IMR-90 (cell line): ENCODE data around the gene PSMC3. TPM values are rescaled to one million over a fixed set of nuclear protein-coding genes. Genes with fewer than 3 reads are reported as not detected.
A peak's percentile ranks its signal among the peaks of the same experiment; 100 is the strongest.

Source experiments
- ATAC-seq: fragments of 200-7000 bp; cut with Tn5 transposase; 2 replicates; pipeline ENCODE4 v1.9.1; 2020; ENCODE audit warnings: low read depth, mild to moderate bottlenecking, moderate library complexity
- BruUV-seq: library from RNA; stranded (reverse); fragments of 400-500 nt; replicated peaks from 2 replicates; lab custom pipeline; 2021; lab: Mats Ljungman, UMichigan
- CTCF ChIA-PET: fragments of 300-600 bp; formaldehyde crosslinking; extraction: SDS; loops from one replicate; lab custom pipeline; 2021; ENCODE audit warnings: antibody characterized with exemption; lab: Yijun Ruan, JAX
- POLR2A ChIA-PET: fragments of 300-600 bp; sonication (Branson Sonifier 250); formaldehyde crosslinking; loops from one replicate; lab custom pipeline; 2022; ENCODE audit warnings: antibody characterized with exemption; ENCODE audit not compliant: unreplicated experiment; lab: Charles Lee
- DNase-seq: peaks from one replicate; pipeline ENCODE4 v3.0.0; 2013
- H2AFZ ChIP-seq: replicated peaks from 2 replicates; pipeline ENCODE3; 2013; ENCODE audit warnings: low read length, mild to moderate bottlenecking; ENCODE audit not compliant: poor library complexity
- H2AK5ac ChIP-seq: 2 replicates; pipeline ENCODE4 v1.6.1; 2013; ENCODE audit warnings: low read depth, low read length, inconsistent platforms
- H2AK9ac ChIP-seq: replicated peaks from 2 replicates; pipeline ENCODE3; 2013; ENCODE audit warnings: mild to moderate bottlenecking, low read depth, low read length, moderate library complexity; ENCODE audit not compliant: poor library complexity
- H2BK120ac ChIP-seq: 2 replicates; pipeline ENCODE4 v1.6.1; 2013; ENCODE audit warnings: low read depth, low read length, inconsistent platforms
- H2BK15ac ChIP-seq: 3 replicates; pipeline ENCODE4 v1.6.1; 2013; ENCODE audit warnings: low read depth, low read length, inconsistent platforms
- H2BK20ac ChIP-seq: 2 replicates; pipeline ENCODE4 v1.6.1; 2013; ENCODE audit warnings: low read depth, mild to moderate bottlenecking, inconsistent platforms, low read length, moderate library complexity
- H2BK5ac ChIP-seq: 2 replicates; pipeline ENCODE4 v1.6.1; 2013; ENCODE audit warnings: mild to moderate bottlenecking, low read depth, low read length, inconsistent platforms; ENCODE audit not compliant: poor library complexity, severe bottlenecking
- H3K14ac ChIP-seq: replicated peaks from 2 replicates; pipeline ENCODE4 v1.6.1; 2013; ENCODE audit warnings: low read depth, low read length, inconsistent platforms
- H3K18ac ChIP-seq: 2 replicates; pipeline ENCODE4 v1.6.1; 2013; ENCODE audit warnings: low read depth, low read length, control low read depth
- H3K23ac ChIP-seq: 2 replicates; pipeline ENCODE4 v1.6.1; 2013; ENCODE audit warnings: low read depth, low read length, inconsistent platforms
- H3K27ac ChIP-seq: 2 replicates; pipeline ENCODE4 v1.5.1; 2013; ENCODE audit warnings: mild to moderate bottlenecking, control low read depth, low read length; ENCODE audit not compliant: insufficient read depth
- H3K27me3 ChIP-seq: 2 replicates; pipeline ENCODE4 v1.6.1; 2013; ENCODE audit warnings: low read length; ENCODE audit not compliant: control insufficient read depth, insufficient read depth
- H3K36me3 ChIP-seq: 2 replicates; pipeline ENCODE4 v1.6.1; 2013; ENCODE audit warnings: low read length, mixed read lengths; ENCODE audit not compliant: control insufficient read depth, insufficient read depth
- H3K4ac ChIP-seq: 2 replicates; pipeline ENCODE4 v1.6.1; 2013; ENCODE audit warnings: low read depth, low read length, inconsistent platforms
- H3K4me1 ChIP-seq: 2 replicates; pipeline ENCODE4 v1.6.1; 2013; ENCODE audit warnings: low read length, mixed read lengths; ENCODE audit not compliant: control insufficient read depth, insufficient read depth
- H3K4me2 ChIP-seq: 2 replicates; pipeline ENCODE4 v1.6.1; 2013; ENCODE audit warnings: low read depth, mild to moderate bottlenecking, control low read depth, low read length, moderate library complexity
- H3K4me3 ChIP-seq: 2 replicates; pipeline ENCODE4 v1.5.1; 2013; ENCODE audit warnings: low read depth, mild to moderate bottlenecking, control low read depth, low read length, moderate library complexity; ENCODE audit not compliant: insufficient read depth
- H3K56ac ChIP-seq: 2 replicates; pipeline ENCODE4 v1.6.1; 2013; ENCODE audit warnings: low read length, inconsistent platforms; ENCODE audit not compliant: insufficient read depth; ENCODE audit errors: extremely low read depth
- H3K79me1 ChIP-seq, 2 experiments: 2 replicates each; pipeline ENCODE4 v1.6.1; 2013; ENCODE audit warnings: low read length in 2 of 2, inconsistent platforms in 1 of 2, low read depth in 1 of 2
- H3K9ac ChIP-seq: 2 replicates; pipeline ENCODE4 v1.6.1; 2013; ENCODE audit warnings: low read depth, low read length, control low read depth
- H3K9me1 ChIP-seq: 2 replicates; pipeline ENCODE4 v1.6.1; 2013; ENCODE audit warnings: low read length, inconsistent platforms; ENCODE audit not compliant: insufficient read depth
- H3K9me3 ChIP-seq: 2 replicates; pipeline ENCODE4 v1.6.1; 2013; ENCODE audit warnings: low read length; ENCODE audit not compliant: control insufficient read depth, insufficient read depth
- H4K20me1 ChIP-seq: 2 replicates; pipeline ENCODE4 v1.6.1; 2013; ENCODE audit warnings: low read length, inconsistent platforms; ENCODE audit not compliant: insufficient read depth
- H4K5ac ChIP-seq: 2 replicates; pipeline ENCODE4 v1.6.1; 2013; ENCODE audit warnings: mild to moderate bottlenecking, low read depth, low read length, control low read depth
- H4K8ac ChIP-seq, 2 experiments: 2 replicates each; pipeline ENCODE4 v1.6.1; 2013; ENCODE audit warnings: low read depth in 2 of 2, low read length in 2 of 2, control low read depth in 1 of 2, inconsistent platforms in 1 of 2
- H4K91ac ChIP-seq: 2 replicates; pipeline ENCODE4 v1.6.1; 2013; ENCODE audit warnings: low read depth, low read length, inconsistent platforms; ENCODE audit not compliant: insufficient read depth
- CTCF ChIP-seq: conservative IDR thresholded peaks from 2 replicates; pipeline ENCODE4 v1.5.1; 2012; ENCODE audit warnings: mild to moderate bottlenecking, low read depth, low read length, improper control_type of control experiment
- ELK1 ChIP-seq: fragments of 150-350 bp; IDR thresholded peaks from 2 replicates; pipeline ENCODE4 v1.6.1; 2016; ENCODE audit warnings: low read depth, mild to moderate bottlenecking, low read length, moderate library complexity, borderline replicate concordance
- MAFK ChIP-seq: IDR thresholded peaks from 2 replicates; pipeline ENCODE4 v1.6.1; 2012; ENCODE audit warnings: low read depth, low read length, improper control_type of control experiment
- MAZ ChIP-seq: IDR thresholded peaks from 2 replicates; pipeline ENCODE4 v1.6.1; 2012; ENCODE audit warnings: low read depth, mild to moderate bottlenecking, low read length, improper control_type of control experiment, moderate library complexity, borderline replicate concordance
- MXI1 ChIP-seq: IDR thresholded peaks from 2 replicates; pipeline ENCODE4 v1.6.1; 2012; ENCODE audit warnings: low read depth, mild to moderate bottlenecking, low read length, moderate library complexity, borderline replicate concordance
- NFE2L2 ChIP-seq: fragments of 150-350 bp; IDR thresholded peaks from 2 replicates; pipeline ENCODE4 v1.6.1; 2016; ENCODE audit warnings: low read depth, mild to moderate bottlenecking, low read length
- POLR2A ChIP-seq: IDR thresholded peaks from 2 replicates; pipeline ENCODE4 v1.6.1; 2012; ENCODE audit warnings: mild to moderate bottlenecking, low read depth, low read length
- RAD21 ChIP-seq: IDR thresholded peaks from 2 replicates; pipeline ENCODE4 v1.6.1; 2012; ENCODE audit warnings: low read length, improper control_type of control experiment
- RCOR1 ChIP-seq: IDR thresholded peaks from 2 replicates; pipeline ENCODE4 v1.6.1; 2012; ENCODE audit warnings: mild to moderate bottlenecking, low read length, improper control_type of control experiment; ENCODE audit not compliant: insufficient replicate concordance
- RFX5 ChIP-seq: IDR thresholded peaks from 2 replicates; pipeline ENCODE4 v1.8.0; 2012; ENCODE audit warnings: low read depth, mild to moderate bottlenecking, low read length, moderate library complexity
- SMC3 ChIP-seq: fragments of 150-350 bp; IDR thresholded peaks from 2 replicates; pipeline ENCODE4 v1.6.1; 2016; ENCODE audit warnings: low read depth, mild to moderate bottlenecking, antibody characterized with exemption, low read length, moderate library complexity
- USF2 ChIP-seq: fragments of 150-350 bp; IDR thresholded peaks from 2 replicates; pipeline ENCODE4 v1.6.1; 2017; ENCODE audit warnings: mild to moderate bottlenecking, antibody characterized with exemption, low read length, low read depth
- WGBS, 2 experiments: methylation state at CpG; one replicate each; pipeline versions ENCODE4 v1.1.5 to v1.1.7; 2013; ENCODE audit warnings: missing lambda C conversion rate in 2 of 2; ENCODE audit not compliant: insufficient read length in 1 of 2; ENCODE audit errors: extremely low coverage in 2 of 2; 5-methylcytosine and 5-hydroxymethylcytosine counted together
- dilution Hi-C: fragments of 300-500 bp; cut with HindIII; formaldehyde crosslinking; loops from one replicate; pipeline ENCODE4 v1.14.3; 2018; ENCODE audit warnings: low sequenced_read_pairs; ENCODE audit not compliant: unreplicated experiment
- in situ Hi-C: fragments of 300-500 bp; cut with MboI; formaldehyde crosslinking; loops from 3 replicates; pipeline ENCODE4 v1.14.3; 2019; ENCODE audit warnings: low sequenced_read_pairs, inconsistent platforms, mixed read lengths
- intact Hi-C: fragments of 100-400 bp; cut with micrococcal nuclease; formaldehyde crosslinking; loops from 2 replicates; pipeline ENCODE4 v1.10.0; 2022
- polyA plus RNA-seq, 3 experiments: library from polyadenylated mRNA; depleted of rRNA; stranded (reverse); fragments of >200 nt; gene quantifications; 2 replicates each; pipeline ENCODE4 v1.2.3, GENCODE V29; 2012; ENCODE audit warnings: low replicate concordance in 1 of 3
- total RNA-seq: library from RNA; depleted of rRNA; stranded (reverse); fragments of >200 nt; gene quantifications from 2 replicates; pipeline ENCODE4 v1.2.3, GENCODE V29; 2012

The PSMC3 gene
- total and polyA plus RNA-seq, 2 of the 4 experiments (the other 2 are of a cell fraction) = 238 to 253 TPM

GRCh38 chr11:47407746-47408590 lies 18.3 kb downstream of the PSMC3 start, which contains the start of gene SLC39A13:
TSS of gene SLC39A13 (plus strand) at chr11:47408590. CDS start at chr11:47410095, 1,505 bp downstream.
- Histone ChIP-seq H3K4me1 (peaks cover 22% of the 10 kb centered on the region), H4K20me1 (0 out of 2 replicates have a peak, but pooled peaks cover 24% of the 10 kb centered on the region), H3K36me3 (peaks cover 21% of the 10 kb centered on the region; the same call in 1 of the 2 replicates), H4K5ac (peak within 1 kb of the TSS; percentile 82), H3K4me3 (peak within 1 kb of the TSS; percentile 82), H3K4ac (peak within 1 kb of the TSS; percentile 99), H2BK15ac (peak within 1 kb of the TSS; percentile 59), H3K14ac (peak within 1 kb of the TSS; percentile 100), H3K79me1 (peaks cover 0 to 44% of the 10 kb centered on the region in 2 experiments; a peak in 2 of 4 replicates), H2BK20ac (peak within 1 kb of the TSS; percentile 62), H3K9ac (peak within 1 kb of the TSS; percentile 97), H3K9me3 (no peaks in the 10 kb centered on the region), H2BK5ac (peak within 1 kb of the TSS; percentile 94), H3K27ac (peak within 1 kb of the TSS; percentile 98), H3K27me3 (no peaks in the 10 kb centered on the region), H2BK120ac (peak within 1 kb of the TSS; percentile 89), H3K23ac (peak within 1 kb of the TSS; percentile 97), H2AK5ac (peak within 1 kb of the TSS; percentile 99), H4K8ac (peak within 1 kb of the TSS; percentile 95 to 97), H3K4me2 (peak within 1 kb of the TSS; percentile 86), H3K9me1 (peaks cover 8% of the 10 kb centered on the region; the same call in 1 of the 2 replicates), H2AFZ (peak within 1 kb of the TSS; percentile 93), H4K91ac (peak within 1 kb of the TSS; percentile 98), H3K18ac (peak within 1 kb of the TSS; percentile 88), H3K56ac (peak within 1 kb of the TSS; percentile 95), H2AK9ac (peak within 1 kb of the TSS; percentile 100)
- DNase-seq (peak; percentile 95), ATAC-seq (peak; percentile 85)
- ChIA-PET CTCF (interaction anchor here (1.0 kb wide), 1 partner anchor 34 kb away, joined by 3 read pairs; no protein-coding TSS in a partner anchor), POLR2A (no interaction called here)
- WGBS, 2 experiments = 0% methylated on average over 37 of the region's 70 CpGs; no CpG with 5 or more reads in 1 of the 2 experiments
- intact Hi-C loops (loop anchor here (1.0 to 5.0 kb wide), 4 partner anchors 34 to 209 kb away; partner anchors contain the start of gene NR1H3), dilution Hi-C loops (no loop called here), in situ Hi-C loops (no loop called here)
- BruUV-seq = no TSS peak
- peak; percentile 97 for TF ChIP-seq CTCF
- TF ChIP-seq SMC3 = peak; percentile 65
- TF ChIP-seq ELK1 = no peak
- peak; percentile 85 for TF ChIP-seq RAD21
- peak; percentile 72 for TF ChIP-seq RCOR1
- peak; percentile 76 for TF ChIP-seq POLR2A
- 0 out of 2 replicates have a peak, but pooled peaks have one; percentile 19 for TF ChIP-seq MAFK
- TF ChIP-seq MAZ = peak; percentile 89
- TF ChIP-seq RFX5 = no peak
- TF ChIP-seq MXI1 = peak; percentile 73
- TF ChIP-seq USF2 = no peak; the same call in 1 of the 2 replicates
- TF ChIP-seq NFE2L2 = 0 out of 2 replicates have a peak, but pooled peaks have one; percentile 7
